ENCODE data around the gene MKNK2. TPM values are rescaled to one million over a fixed set of nuclear protein-coding genes. Genes with fewer than 3 reads are reported as not detected.

MKNK2 gene
- polyA plus RNA-seq, 1 of the 3 experiments (the other 2 are of a cell fraction) = 65.4 TPM

GRCh38 chr19:2057484-2058469 is 6.7 kb upstream of the MKNK2 start:
- no peaks in the 10 kb centered on the region for H3K9me3 ChIP-seq
- no peaks in the 10 kb centered on the region for H3K9me2 ChIP-seq
- H3K27ac ChIP-seq (ENCODE audit: low read depth in 2 of 2, low read length in 1 of 2) = peak overlapping the region; percentile 48 to 97; a peak in 3 of 4 replicates
- ChIA-PET CTCF (interaction anchor here (1.0 to 1.8 kb wide), 2 partner anchors 12 to 38 kb away, joined by 3 to 6 read pairs; no protein-coding TSS in a partner anchor), POLR2A (no interaction called here)
- H3K79me2 ChIP-seq (ENCODE audit: insufficient read depth) = no peaks in the 10 kb centered on the region; the same call in 1 of the 2 replicates
- H2AFZ ChIP-seq (ENCODE audit: low read depth) = no peak overlapping the region
- no peak for DNase-seq
- no peak for TF ChIP-seq CHD2 (IDR thresholded peaks at IDR 0.05; ENCODE audit: low read length, partially characterized antibody)
- TF ChIP-seq POLR2AphosphoS5 (IDR thresholded peaks at IDR 0.05; ENCODE audit: low read depth, low read length) = no peak
- no peak for TF ChIP-seq FOXM1 (IDR thresholded peaks at IDR 0.05; ENCODE audit: low read depth)
- TF ChIP-seq CTCF (IDR thresholded peaks at IDR 0.05) = no peak
- TF ChIP-seq MEF2A (IDR thresholded peaks at IDR 0.05; ENCODE audit: borderline replicate concordance, low read depth) = no peak
- TF ChIP-seq NRF1 (IDR thresholded peaks at IDR 0.05; ENCODE audit: low read depth, low read length) = no peak
- no peak for TF ChIP-seq SMC3 (IDR thresholded peaks at IDR 0.05; ENCODE audit: low read depth, low read length)
- TF ChIP-seq RXRA (IDR thresholded peaks at IDR 0.05; ENCODE audit: borderline replicate concordance, low read depth) = no peak
- no peak for TF ChIP-seq USF1 (IDR thresholded peaks at IDR 0.05; ENCODE audit: borderline replicate concordance, low read depth)
- no peak for TF ChIP-seq JUND (IDR thresholded peaks at IDR 0.05)
- TF ChIP-seq FOSL2 (IDR thresholded peaks at IDR 0.05; ENCODE audit: borderline replicate concordance, low read depth) = no peak
- TF ChIP-seq GABPA (IDR thresholded peaks at IDR 0.05; ENCODE audit: low read depth) = no peak
- TF ChIP-seq TEAD4 (IDR thresholded peaks at IDR 0.05; ENCODE audit: borderline replicate concordance, insufficient read depth) = no peak
- no peak for TF ChIP-seq RAD21 (IDR thresholded peaks at IDR 0.05; ENCODE audit: low read length)
- no peak for TF ChIP-seq FOXJ3 (CRISPR knock-in tag; IDR thresholded peaks at IDR 0.05)
- TF ChIP-seq EP300 (IDR thresholded peaks at IDR 0.05; ENCODE audit: borderline replicate concordance in 1 of 2, low read depth in 1 of 2, low read length in 1 of 2) = no peak
- TF ChIP-seq USF2 (IDR thresholded peaks at IDR 0.05; ENCODE audit: borderline replicate concordance, low read depth, low read length) = no peak
- no peak for TF ChIP-seq TAF1 (IDR thresholded peaks at IDR 0.05; ENCODE audit: borderline replicate concordance, low read depth, low read length)
- H3K4me3 ChIP-seq (ENCODE audit: low read depth in 2 of 2, low read length in 1 of 2) = no peak overlapping the region
- H3K9ac ChIP-seq = no peak overlapping the region
- 100% methylated on average over 12 of the region's 23 CpGs for WGBS (ENCODE audit: low lambda C conversion rate)
- H3F3A ChIP-seq (replicated peaks; ENCODE audit: insufficient read depth) = peaks cover 22% of the 10 kb centered on the region
- no peaks in the 10 kb centered on the region for H4K20me1 ChIP-seq (ENCODE audit: insufficient read depth)
- H3K27me3 ChIP-seq (ENCODE audit: insufficient read depth) = no peaks in the 10 kb centered on the region
- H3K4me2 ChIP-seq = no peak overlapping the region
- no peaks in the 10 kb centered on the region for H3K36me3 ChIP-seq (replicated peaks in 1 of 2; ENCODE audit: control insufficient read depth in 1 of 2, insufficient read depth in 2 of 2, low read length in 1 of 2)
- peaks cover 36 to 52% of the 10 kb centered on the region in 2 experiments; a peak in 3 of 4 replicates for H3K4me1 ChIP-seq (ENCODE audit: control insufficient read depth in 1 of 2, insufficient read depth in 2 of 2, low read depth in 1 of 2, low read length in 1 of 2)
